ENCODE measurements around the gene SPAG8. TPM values are rescaled to one million over a fixed set of nuclear protein-coding genes. Genes with fewer than 3 reads are reported as not detected.

Gene SPAG8
- total and polyA plus RNA-seq, 8 donors = 0.19 to 4.1 (median 1.7) TPM; not detected in 3

- TF ChIP-seq EP300 (IDR thresholded peaks at IDR 0.05) = no peak
- TF ChIP-seq, protein P1, sequence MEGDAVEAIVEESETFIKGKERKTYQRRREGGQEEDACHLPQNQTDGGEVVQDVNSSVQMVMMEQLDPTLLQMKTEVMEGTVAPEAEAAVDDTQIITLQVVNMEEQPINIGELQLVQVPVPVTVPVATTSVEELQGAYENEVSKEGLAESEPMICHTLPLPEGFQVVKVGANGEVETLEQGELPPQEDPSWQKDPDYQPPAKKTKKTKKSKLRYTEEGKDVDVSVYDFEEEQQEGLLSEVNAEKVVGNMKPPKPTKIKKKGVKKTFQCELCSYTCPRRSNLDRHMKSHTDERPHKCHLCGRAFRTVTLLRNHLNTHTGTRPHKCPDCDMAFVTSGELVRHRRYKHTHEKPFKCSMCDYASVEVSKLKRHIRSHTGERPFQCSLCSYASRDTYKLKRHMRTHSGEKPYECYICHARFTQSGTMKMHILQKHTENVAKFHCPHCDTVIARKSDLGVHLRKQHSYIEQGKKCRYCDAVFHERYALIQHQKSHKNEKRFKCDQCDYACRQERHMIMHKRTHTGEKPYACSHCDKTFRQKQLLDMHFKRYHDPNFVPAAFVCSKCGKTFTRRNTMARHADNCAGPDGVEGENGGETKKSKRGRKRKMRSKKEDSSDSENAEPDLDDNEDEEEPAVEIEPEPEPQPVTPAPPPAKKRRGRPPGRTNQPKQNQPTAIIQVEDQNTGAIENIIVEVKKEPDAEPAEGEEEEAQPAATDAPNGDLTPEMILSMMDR (IDR thresholded peaks at IDR 0.05) = no peak
- TF ChIP-seq POLR2A (IDR thresholded peaks at IDR 0.05) = no peak
- no peak for TF ChIP-seq POLR2AphosphoS5 (IDR thresholded peaks at IDR 0.05)
- Histone ChIP-seq H3K9me3 (no peaks in the 10 kb centered on the region), H3K36me3 (no peaks in the 10 kb centered on the region), H3K27ac (no peak overlapping the region), H3K27me3 (no peaks in the 10 kb centered on the region), H3K4me1 (peaks cover 10 to 37% (median 27%) of the 10 kb centered on the region in 4 donors), H3K4me3 (no peak overlapping the region)
- WGBS, 5 donors = 83 to 94% (median 87%) methylated on average over 1 of the region's 1 CpG
- intact Hi-C loops (cut with DNase I; ENCODE audit: low total_unique reads) = no loop called here
- DNase-seq = no peak
These were observed 44.6 kb downstream of the SPAG8 start for GRCh38 chr9:35767458-35767857.

GRCh38 chr9:35766997-35767396, 45.1 kb downstream of the SPAG8 start:
- no peaks in the 10 kb centered on the region for H3K27me3 ChIP-seq
- H3K4me1 ChIP-seq = peaks cover 10 to 37% (median 26%) of the 10 kb centered on the region in 4 donors
- H3K27ac ChIP-seq = no peak overlapping the region
- 72 to 89% (median 82%) methylated on average over 2 of the region's 2 CpGs for WGBS, 5 donors
- TF ChIP-seq POLR2AphosphoS5 (IDR thresholded peaks at IDR 0.05) (no peak), EP300 (IDR thresholded peaks at IDR 0.05) (no peak), POLR2A (IDR thresholded peaks at IDR 0.05) (no peak)
- TF ChIP-seq, protein P1 (IDR thresholded peaks at IDR 0.05) = no peak
- intact Hi-C loops (cut with DNase I; ENCODE audit: low total_unique reads) = no loop called here
- H3K36me3 ChIP-seq = no peaks in the 10 kb centered on the region
- H3K9me3 ChIP-seq = no peaks in the 10 kb centered on the region
- H3K4me3 ChIP-seq = no peak overlapping the region
- no peak for DNase-seq

DNA sequence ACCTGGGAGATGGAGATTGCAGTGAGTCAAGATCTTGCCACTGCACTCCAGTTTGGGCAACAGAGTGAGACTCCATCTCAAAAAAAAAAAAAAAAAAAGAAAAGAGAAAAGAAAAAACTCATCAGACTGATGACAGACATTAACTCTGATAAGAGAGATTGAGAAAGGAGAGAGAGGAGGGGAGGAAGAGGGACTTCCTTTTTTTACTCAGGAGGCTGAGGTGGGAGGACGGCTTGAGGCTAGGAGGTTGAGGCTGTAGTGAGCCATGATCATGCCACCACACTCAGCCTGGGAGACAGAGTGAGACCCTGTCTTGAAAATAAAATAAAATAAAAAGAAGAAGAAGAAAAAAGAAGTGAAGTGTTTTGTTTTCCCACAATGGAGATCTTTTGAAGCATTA, 48.3 kb downstream of the SPAG8 start:
- TF ChIP-seq, protein P1 (IDR thresholded peaks at IDR 0.05) = no peak
- no peak for TF ChIP-seq POLR2AphosphoS5 (IDR thresholded peaks at IDR 0.05)
- no peak for TF ChIP-seq POLR2A (IDR thresholded peaks at IDR 0.05)
- no peak for TF ChIP-seq EP300 (IDR thresholded peaks at IDR 0.05)
- no peaks in the 10 kb centered on the region for H3K9me3 ChIP-seq
- intact Hi-C loops (cut with DNase I; ENCODE audit: low total_unique reads) = no loop called here
- H3K27me3 ChIP-seq = no peaks in the 10 kb centered on the region
- DNase-seq = no peak
- no peak overlapping the region for H3K4me3 ChIP-seq
- H3K4me1 ChIP-seq = peaks cover 0 to 28% (median 17%) of the 10 kb centered on the region in 4 donors
- WGBS, 5 donors = 82 to 100% (median 100%) methylated on average over 1 of the region's 1 CpG
- H3K27ac ChIP-seq = no peak overlapping the region
- no peaks in the 10 kb centered on the region for H3K36me3 ChIP-seq

DNA sequence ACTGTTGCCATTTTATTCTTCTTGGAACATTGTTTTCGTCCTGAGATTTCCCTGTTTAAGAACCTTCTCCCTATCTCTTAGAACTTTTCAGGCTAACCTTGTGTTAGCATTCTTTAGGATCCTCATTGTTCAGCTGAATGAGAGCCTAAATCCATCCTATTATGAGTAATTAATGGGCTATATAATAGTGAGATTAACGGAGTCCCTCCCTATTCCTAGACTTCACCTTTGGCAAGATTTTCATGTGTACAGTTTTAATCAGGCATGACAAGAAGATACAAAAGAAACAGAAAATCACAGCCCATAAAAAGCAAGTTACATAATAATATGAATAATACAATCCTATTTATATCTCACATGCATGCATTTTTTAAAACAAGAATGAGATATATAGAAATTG, 48.9 kb downstream of the SPAG8 start:
- no peak for DNase-seq
- intact Hi-C loops (cut with DNase I; ENCODE audit: low total_unique reads) = no loop called here
- Histone ChIP-seq H3K27ac (no peak overlapping the region), H3K4me1 (peaks cover 6 to 34% (median 20%) of the 10 kb centered on the region in 4 donors), H3K27me3 (no peaks in the 10 kb centered on the region), H3K9me3 (no peaks in the 10 kb centered on the region), H3K36me3 (no peaks in the 10 kb centered on the region), H3K4me3 (no peak overlapping the region)
- TF ChIP-seq, protein P1 (IDR thresholded peaks at IDR 0.05) = no peak
- WGBS, 5 donors = 54 to 75% (median 61%) methylated on average over 2 of the region's 2 CpGs
